ENCODE data around the gene IL2RA.
"Not testable (repeated sequence)": the region's sequence is repeated elsewhere in the genome, so short reads cannot be mapped to it uniquely, and the experiment has no call there.

IL2RA gene

GRCh38 chr10:6056411-6057135 is 5.6 kb downstream of the IL2RA start:
- DNase-seq = no peak

GRCh38 chr10:6055929-6056328 is 6.2 kb downstream of the IL2RA start:
- DNase-seq = no peak

GRCh38 chr10:6054884-6055283 is 7.3 kb downstream of the IL2RA start:
- DNase-seq = no peak

GRCh38 chr10:6053816-6054631 is 8.1 kb downstream of the IL2RA start:
- no peak for DNase-seq

- DNase-seq = no peak
Measured at GRCh38 chr10:6053303-6053702, 8.9 kb downstream of the IL2RA start.

GRCh38 chr10:6052247-6053221 is 9.6 kb downstream of the IL2RA start:
- peak; percentile 68 to 79 for DNase-seq

- peak; percentile 94 for DNase-seq
Measured at GRCh38 chr10:6050801-6051445, 11.2 kb downstream of the IL2RA start.

GRCh38 chr10:6049031-6049400 is 13.2 kb downstream of the IL2RA start:
- DNase-seq = no peak

- DNase-seq = no peak
Measured at GRCh38 chr10:6048281-6049030, 13.7 kb downstream of the IL2RA start.

- no peak for DNase-seq
Measured at GRCh38 chr10:6047847-6048246, 14.3 kb downstream of the IL2RA start.

GRCh38 chr10:6046773-6047611 is 15.2 kb downstream of the IL2RA start:
- no peak for DNase-seq

GRCh38 chr10:6045878-6046772 is 16.0 kb downstream of the IL2RA start:
- no peak for DNase-seq

GRCh38 chr10:6045314-6045848 is 16.8 kb downstream of the IL2RA start:
- no peak for DNase-seq

GRCh38 chr10:6044751-6045313 is 17.3 kb downstream of the IL2RA start:
- no peak for DNase-seq

GRCh38 chr10:6044060-6044459 is 18.1 kb downstream of the IL2RA start:
- DNase-seq = no peak

- DNase-seq = not testable (repeated sequence)
Measured at GRCh38 chr10:6043377-6043776, 18.8 kb downstream of the IL2RA start.

GRCh38 chr10:6040205-6040604 is 22.0 kb downstream of the IL2RA start:
- no peak for DNase-seq

GRCh38 chr10:6039711-6040110 is 22.5 kb downstream of the IL2RA start:
- no peak for DNase-seq

- peak; percentile 11 to 59 for DNase-seq
Measured at GRCh38 chr10:6038071-6038631, 24.0 kb downstream of the IL2RA start.
